ENCODE measurements around the gene TMEM184B. TPM values are rescaled to one million over a fixed set of nuclear protein-coding genes. Genes with fewer than 3 reads are reported as not detected.
A peak's percentile ranks its signal among the peaks of the same experiment; 100 is the strongest.

The TMEM184B gene
- total and polyA plus RNA-seq, 9 donors = 15.3 to 48.3 (median 38.2) TPM

- no peak for DNase-seq
- no peaks in the 10 kb centered on the region for H3K36me3 ChIP-seq
- TF ChIP-seq CTCF (IDR thresholded peaks at IDR 0.05) = no peak
- TF ChIP-seq EP300 (IDR thresholded peaks at IDR 0.05) = no peak
- no peak for TF ChIP-seq POLR2A (IDR thresholded peaks at IDR 0.05)
- H3K4me3 ChIP-seq = no peak overlapping the region
- intact Hi-C loops (cut with DNase I) = no loop called here
- no peaks in the 10 kb centered on the region for H3K27me3 ChIP-seq
- H3K27ac ChIP-seq = no peak overlapping the region
- WGBS, 3 donors = 81 to 92% (median 83%) methylated on average over 6 of the region's 6 CpGs
- no peaks in the 10 kb centered on the region for H3K9me3 ChIP-seq
- H3K4me1 ChIP-seq (ENCODE audit: insufficient read depth) = peaks cover 7% of the 10 kb centered on the region
These were observed 39.4 kb downstream of the TMEM184B start for GRCh38 chr22:38233427-38233826.

GRCh38 chr22:38232196-38232595, 40.6 kb downstream of the TMEM184B start:
- H3K4me3 ChIP-seq = no peak overlapping the region
- no peak overlapping the region for H3K27ac ChIP-seq
- H3K9me3 ChIP-seq = no peaks in the 10 kb centered on the region
- 69 to 81% (median 73%) methylated on average over 8 of the region's 8 CpGs for WGBS, 3 donors
- peaks cover 7% of the 10 kb centered on the region for H3K4me1 ChIP-seq (ENCODE audit: insufficient read depth)
- DNase-seq = no peak
- TF ChIP-seq EP300 (IDR thresholded peaks at IDR 0.05) (no peak), CTCF (IDR thresholded peaks at IDR 0.05) (no peak), POLR2A (IDR thresholded peaks at IDR 0.05) (no peak)
- no peaks in the 10 kb centered on the region for H3K27me3 ChIP-seq
- no peaks in the 10 kb centered on the region for H3K36me3 ChIP-seq
- intact Hi-C loops (cut with DNase I) = no loop called here

- no peak for TF ChIP-seq POLR2A (IDR thresholded peaks at IDR 0.05)
- TF ChIP-seq CTCF (IDR thresholded peaks at IDR 0.05) = no peak
- no peak for TF ChIP-seq EP300 (IDR thresholded peaks at IDR 0.05)
- no peak overlapping the region for H3K27ac ChIP-seq
- no peaks in the 10 kb centered on the region for H3K27me3 ChIP-seq
- no peak overlapping the region for H3K4me3 ChIP-seq
- intact Hi-C loops (cut with DNase I) = no loop called here
- H3K4me1 ChIP-seq (ENCODE audit: insufficient read depth) = peaks cover 7% of the 10 kb centered on the region
- H3K36me3 ChIP-seq = no peaks in the 10 kb centered on the region
- 39 to 63% (median 43%) methylated on average over 9 of the region's 9 CpGs for WGBS, 3 donors
- no peaks in the 10 kb centered on the region for H3K9me3 ChIP-seq
- no peak for DNase-seq
These were observed 41.9 kb downstream of the TMEM184B start for GRCh38 chr22:38230916-38231315.

GRCh38 chr22:38230108-38230825, 42.5 kb downstream of the TMEM184B start:
- intact Hi-C loops (cut with DNase I) = no loop called here
- Histone ChIP-seq H3K27me3 (no peaks in the 10 kb centered on the region), H3K9me3 (no peaks in the 10 kb centered on the region), H3K36me3 (no peaks in the 10 kb centered on the region), H3K4me3 (no peak overlapping the region), H3K4me1 (ENCODE audit: insufficient read depth) (peaks cover 7% of the 10 kb centered on the region), H3K27ac (peak overlapping the region in 1 of 2 donors; percentile 66)
- TF ChIP-seq POLR2A (IDR thresholded peaks at IDR 0.05) (no peak), EP300 (IDR thresholded peaks at IDR 0.05) (no peak), CTCF (IDR thresholded peaks at IDR 0.05) (peak in 1 of 3 donors; percentile 45)
- DNase-seq = no peak
- 66 to 93% (median 81%) methylated on average over 11 to 14 of the region's 15 CpGs for WGBS, 3 donors

All from ovary (tissue), 9 donors.